Neural cell (in vitro differentiated cells): Measurements from ENCODE around the gene PCDH18.

Experiments used
- CTCF ChIP-seq: fragments of 450-650 bp; IDR thresholded peaks from 2 replicates; pipeline ENCODE4 v1.5.1; 2014; ENCODE audit warnings: antibody characterized with exemption, mild to moderate bottlenecking, moderate library complexity; ENCODE audit not compliant: poor library complexity, severe bottlenecking
- EP300 ChIP-seq: fragments of 450-650 bp; conservative IDR thresholded peaks from 2 replicates; pipeline ENCODE4 v1.6.1; 2014; ENCODE audit warnings: antibody characterized with exemption, mild to moderate bottlenecking, moderate library complexity; ENCODE audit not compliant: poor library complexity, severe bottlenecking
- EZH2 ChIP-seq: fragments of 200-600, 300-800 bp; shearing (Covaris generic), sonication (generic); IDR thresholded peaks from 2 replicates; pipeline ENCODE4 v1.6.1; 2014; ENCODE audit warnings: antibody characterized with exemption, low read length, borderline replicate concordance, mild to moderate bottlenecking; ENCODE audit not compliant: insufficient read depth, poor library complexity, severe bottlenecking
- MXI1 ChIP-seq: fragments of 450-650 bp; conservative IDR thresholded peaks from 2 replicates; pipeline ENCODE4 v1.6.1; 2014; ENCODE audit warnings: antibody characterized with exemption, mild to moderate bottlenecking; ENCODE audit not compliant: poor library complexity, severe bottlenecking
- POLR2AphosphoS5 ChIP-seq: IDR thresholded peaks from 2 replicates; pipeline ENCODE4 v1.6.1; 2012
- RAD21 ChIP-seq: fragments of 450-650 bp; conservative IDR thresholded peaks from 2 replicates; pipeline ENCODE4 v1.6.1; 2014; ENCODE audit warnings: antibody characterized with exemption, mild to moderate bottlenecking, moderate library complexity
- REST ChIP-seq: IDR thresholded peaks from 2 replicates; pipeline ENCODE4 v1.6.1; 2012; ENCODE audit warnings: borderline replicate concordance
- TAF1 ChIP-seq: IDR thresholded peaks from 2 replicates; pipeline ENCODE4 v1.6.1; 2012; ENCODE audit warnings: low read depth

GRCh38 chr4:137495578-137495977 lies 36.7 kb downstream of the PCDH18 start:
- TF ChIP-seq CTCF (no peak), POLR2AphosphoS5 (no peak), EP300 (no peak), TAF1 (no peak), EZH2 (no peak), MXI1 (no peak), REST (no peak), RAD21 (no peak)
